A673 (cell line): ENCODE results near the gene GART. TPM values are rescaled to one million over a fixed set of nuclear protein-coding genes. Genes with fewer than 3 reads are reported as not detected.

Experiments used
- BruUV-seq: library from RNA; stranded (reverse); fragments of 400-500 nt; replicated peaks from 2 replicates; lab custom pipeline; 2021; lab: Mats Ljungman, UMichigan
- CTCF ChIA-PET: fragments of 300-600 bp; sonication (Branson Sonifier 250); formaldehyde crosslinking; loops from one replicate; lab custom pipeline; 2022; ENCODE audit warnings: antibody characterized with exemption; lab: Charles Lee
- POLR2A ChIA-PET: fragments of 300-600 bp; sonication (Branson Sonifier 250); formaldehyde crosslinking; loops from one replicate; lab custom pipeline; 2022; ENCODE audit warnings: antibody characterized with exemption; ENCODE audit not compliant: low non-redundant PET; lab: Charles Lee
- DNase-seq: peaks from one replicate; pipeline ENCODE4 v3.0.0-alpha.2; 2015; ENCODE audit warnings: low spot score
- H3K27ac ChIP-seq: fragments of 200-600 bp; sonication (generic); 2 replicates; pipeline ENCODE4 v1.5.1; 2016; ENCODE audit warnings: mixed run types, low read depth, mild to moderate bottlenecking, mixed read lengths, antibody characterized with exemption, low read length; ENCODE audit not compliant: poor library complexity, severe bottlenecking
- H3K27me3 ChIP-seq: fragments of 200-600 bp; sonication (generic); replicated peaks from 2 replicates; pipeline ENCODE4 v1.6.1; 2017; ENCODE audit warnings: mixed run types, low read depth, mild to moderate bottlenecking, mixed read lengths, antibody characterized with exemption, low read length; ENCODE audit not compliant: insufficient read depth, poor library complexity
- H3K36me3 ChIP-seq: fragments of 200-600 bp; sonication (generic); 2 replicates; pipeline ENCODE4 v1.6.1; 2016; ENCODE audit warnings: mixed run types, mild to moderate bottlenecking, mixed read lengths, antibody characterized with exemption, low read length; ENCODE audit not compliant: insufficient read depth, poor library complexity, severe bottlenecking
- H3K4me1 ChIP-seq: fragments of 200-600 bp; sonication (generic); 2 replicates; pipeline ENCODE4 v1.6.1; 2017; ENCODE audit warnings: mixed run types, mild to moderate bottlenecking, mixed read lengths, antibody characterized with exemption, low read length; ENCODE audit not compliant: insufficient read depth, poor library complexity, severe bottlenecking
- H3K4me3 ChIP-seq: fragments of 200-600 bp; sonication (generic); 2 replicates; pipeline ENCODE4 v1.5.1; 2016; ENCODE audit warnings: low read depth, mixed run types, mild to moderate bottlenecking, mixed read lengths, low read length; ENCODE audit not compliant: poor library complexity, severe bottlenecking
- H3K9me3 ChIP-seq: fragments of 200-600 bp; sonication (generic); 2 replicates; pipeline ENCODE4 v1.6.1; 2016; ENCODE audit warnings: mixed run types, low read depth, mild to moderate bottlenecking, mixed read lengths, antibody characterized with exemption, low read length; ENCODE audit not compliant: poor library complexity, severe bottlenecking
- CTCF ChIP-seq: fragments of 300-800, 200-600 bp; sonication (generic); conservative IDR thresholded peaks from 2 replicates; pipeline ENCODE4 v1.5.1; 2017; ENCODE audit warnings: low read depth, mild to moderate bottlenecking, antibody characterized with exemption, low read length, moderate library complexity, mixed read lengths
- EZH2 ChIP-seq: fragments of 200-600 bp; sonication (generic); IDR thresholded peaks from 2 replicates; pipeline ENCODE4 v1.6.1; 2017; ENCODE audit warnings: borderline replicate concordance, low read depth, mild to moderate bottlenecking, mixed read lengths, antibody characterized with exemption, low read length; ENCODE audit not compliant: poor library complexity, severe bottlenecking
- intact Hi-C: fragments of 100-400 bp; cut with micrococcal nuclease; formaldehyde crosslinking; loops from one replicate; pipeline ENCODE4 v1.10.0; 2022; ENCODE audit not compliant: unreplicated experiment
- total RNA-seq: library from RNA; stranded (reverse); gene quantifications from 2 replicates; pipeline ENCODE4 v1.2.3, GENCODE V29; 2021

The GART gene
- total RNA-seq, 1 experiment from 2014 or later = 210 TPM

- Histone ChIP-seq H3K36me3 (peaks cover 72% of the 10 kb centered on the region), H3K4me1 (no peaks in the 10 kb centered on the region), H3K27ac (no peak overlapping the region), H3K9me3 (no peaks in the 10 kb centered on the region), H3K4me3 (no peak overlapping the region), H3K27me3 (no peaks in the 10 kb centered on the region)
- ChIA-PET POLR2A (no interaction called here), CTCF (no interaction called here)
- BruUV-seq = no TSS peak
- intact Hi-C loops = no loop called here
- TF ChIP-seq EZH2 = no peak
- no peak for TF ChIP-seq CTCF
- no peak for DNase-seq
Observed at GRCh38 chr21:33518899-33519298, 23.0 kb downstream of the GART start.

- no peaks in the 10 kb centered on the region for H3K4me1 ChIP-seq
- DNase-seq = no peak
- peaks cover 87% of the 10 kb centered on the region for H3K36me3 ChIP-seq
- CTCF ChIA-PET = no interaction called here
- POLR2A ChIA-PET = no interaction called here
- no peak overlapping the region for H3K27ac ChIP-seq
- no peaks in the 10 kb centered on the region for H3K27me3 ChIP-seq
- no peak overlapping the region for H3K4me3 ChIP-seq
- intact Hi-C loops = no loop called here
- H3K9me3 ChIP-seq = no peaks in the 10 kb centered on the region
- no TSS peak for BruUV-seq
- TF ChIP-seq EZH2 (no peak), CTCF (no peak)
Observed at GRCh38 chr21:33514229-33514628, 27.7 kb downstream of the GART start.

GRCh38 chr21:33512481-33512880, 29.4 kb downstream of the GART start:
- CTCF ChIA-PET = no interaction called here
- no TSS peak for BruUV-seq

More at GRCh38 chr21:33512481-33512880, 29.4 kb downstream of the GART start:
- Histone ChIP-seq H3K27ac (no peak overlapping the region), H3K27me3 (no peaks in the 10 kb centered on the region), H3K4me1 (no peaks in the 10 kb centered on the region), H3K4me3 (no peak overlapping the region), H3K9me3 (no peaks in the 10 kb centered on the region), H3K36me3 (peaks cover 84% of the 10 kb centered on the region)
- intact Hi-C loops = no loop called here
- no peak for TF ChIP-seq CTCF
- TF ChIP-seq EZH2 = no peak
- POLR2A ChIA-PET = no interaction called here
- no peak for DNase-seq
